T-cell (primary cell): ENCODE results near the gene CPN1. TPM values are rescaled to one million over a fixed set of nuclear protein-coding genes. Genes with fewer than 3 reads are reported as not detected.

Source experiments
- ATAC-seq, 4 experiments: fragments of 200-7000 bp in 3 of 4; fragments of 150-1000 bp in 1 of 4; cut with Tn5 transposase; replicated peaks in 1 of 4; 1 replicate in 3 of 4; 2 replicates in 1 of 4; pipeline ENCODE4 v1.10.0; 2021; ENCODE audit warnings: moderate library complexity in 3 of 4, mild to moderate bottlenecking in 2 of 4, moderate number of reproducible peaks in 1 of 4
- CTCF ChIA-PET, 2 donors: fragments of 300-600 bp; sonication (Branson Sonifier 250); formaldehyde crosslinking; loops; one replicate each; lab custom pipeline; 2022; ENCODE audit warnings: antibody characterized with exemption in 2 of 2; lab: Charles Lee
- POLR2A ChIA-PET, 2 donors: fragments of 300-600 bp; sonication (Branson Sonifier 250); formaldehyde crosslinking; loops; one replicate each; lab custom pipeline; 2022; ENCODE audit warnings: antibody characterized with exemption in 2 of 2; lab: Charles Lee
- DNase-seq, 35 experiments: peaks; one replicate each; pipeline versions ENCODE4 v3.0.0 to v3.0.0-alpha.2; 2013 to 2023
- H3K27ac ChIP-seq: one replicate; pipeline ENCODE4 v1.5.1; 2013; ENCODE audit warnings: low read length
- H3K27me3 ChIP-seq, 2 experiments: replicated peaks in 1 of 2; 1 replicate in 1 of 2; 2 replicates in 1 of 2; pipeline versions ENCODE4 v1.6.1 to v1.7.0; 2013; ENCODE audit warnings: low read length in 1 of 2, mixed read lengths in 1 of 2; ENCODE audit not compliant: control insufficient read depth in 2 of 2, insufficient read depth in 2 of 2; ENCODE audit errors: extremely low read depth in 1 of 2
- H3K36me3 ChIP-seq, 2 donors: 1 replicate in 1 of 2; 2 replicates in 1 of 2; pipeline versions ENCODE4 v1.6.1 to v1.7.0; 2013; ENCODE audit warnings: low read length in 1 of 2; ENCODE audit not compliant: control insufficient read depth in 2 of 2, insufficient read depth in 1 of 2; ENCODE audit errors: extremely low read depth in 1 of 2
- H3K4me1 ChIP-seq, 2 experiments: 1 replicate in 1 of 2; 2 replicates in 1 of 2; pipeline versions ENCODE4 v1.6.1 to v1.7.0; 2013; ENCODE audit warnings: low read length in 2 of 2, mixed read lengths in 1 of 2; ENCODE audit not compliant: insufficient read depth in 2 of 2, control insufficient read depth in 1 of 2; ENCODE audit errors: extremely low read depth in 1 of 2
- H3K4me3 ChIP-seq, 2 donors: 1 replicate in 1 of 2; 2 replicates in 1 of 2; pipeline versions ENCODE4 v1.5.1 to v1.7.0; 2013; ENCODE audit warnings: mild to moderate bottlenecking in 2 of 2, low read length in 1 of 2, moderate library complexity in 1 of 2; ENCODE audit not compliant: control insufficient read depth in 1 of 2; ENCODE audit errors: extremely low read depth in 1 of 2
- H3K9me3 ChIP-seq: 2 replicates; pipeline ENCODE4 v1.7.0; 2013
- H3K27ac Mint-ChIP-seq, 2 donors: one replicate each; pipeline ENCODE4 v1.8.0; 2020 to 2021; ENCODE audit warnings: mild to moderate bottlenecking in 2 of 2, mixed read lengths in 2 of 2
- H3K27me3 Mint-ChIP-seq, 2 donors: one replicate each; pipeline ENCODE4 v1.8.0; 2021 to 2022; ENCODE audit warnings: mixed read lengths in 2 of 2
- H3K36me3 Mint-ChIP-seq: one replicate; pipeline ENCODE4 v1.8.0; 2021; ENCODE audit warnings: mixed read lengths
- H3K4me1 Mint-ChIP-seq, 3 donors: one replicate each; pipeline ENCODE4 v1.8.0; 2020 to 2022; ENCODE audit warnings: mixed read lengths in 3 of 3, mild to moderate bottlenecking in 1 of 3
- H3K4me3 Mint-ChIP-seq, 3 donors: one replicate each; pipeline ENCODE4 v1.8.0; 2020 to 2022; ENCODE audit warnings: mild to moderate bottlenecking in 3 of 3, mixed read lengths in 3 of 3, moderate library complexity in 3 of 3
- H3K9me3 Mint-ChIP-seq, 3 donors: one replicate each; pipeline ENCODE4 v1.8.0; 2020 to 2022; ENCODE audit warnings: mixed read lengths in 3 of 3
- WGBS: methylation state at CpG from one replicate; pipeline ENCODE4 v1.1.5; 2013; ENCODE audit warnings: missing lambda C conversion rate; ENCODE audit not compliant: insufficient coverage; 5-methylcytosine and 5-hydroxymethylcytosine counted together
- total RNA-seq, 35 experiments: library from RNA in 6 of 35; stranded (reverse) in 6 of 35; fragments of 120-200 nt in 1 of 35; gene quantifications; one replicate each; pipeline versions ENCODE4 v1.2.1 to v1.2.4 and lab custom pipeline; 2013 to 2026

The CPN1 gene
- total RNA-seq, 5 donors from 2014 or later (not counting 1 experiment from before 2014, with no cell fraction given) = not detected

- DNase-seq = no peak
- Histone ChIP-seq H3K36me3 (no peaks in the 10 kb centered on the region), H3K9me3 (no peaks in the 10 kb centered on the region), H3K27me3 (peaks cover 0 to 4% of the 10 kb centered on the region in 2 experiments), H3K4me3 (no peak overlapping the region), H3K27ac (no peak overlapping the region), H3K4me1 (no peaks in the 10 kb centered on the region)
- Mint-ChIP-seq H3K36me3 (no peaks in the 10 kb centered on the region), H3K4me1 (no peaks in the 10 kb centered on the region), H3K27me3 (peaks cover 2 to 9% of the 10 kb centered on the region in 2 donors), H3K27ac (no peak overlapping the region), H3K9me3 (no peaks in the 10 kb centered on the region), H3K4me3 (no peak overlapping the region)
- ChIA-PET POLR2A (no interaction called here), CTCF (no interaction called here)
- ATAC-seq = no peak
These were observed 9.2 kb downstream of the CPN1 start for GRCh38 chr10:100072514-100072913.

- Histone ChIP-seq H3K9me3 (no peaks in the 10 kb centered on the region), H3K27me3 (peaks cover 0 to 6% of the 10 kb centered on the region in 2 experiments), H3K36me3 (no peaks in the 10 kb centered on the region), H3K4me1 (no peaks in the 10 kb centered on the region), H3K4me3 (no peak overlapping the region), H3K27ac (no peak overlapping the region)
- ATAC-seq (no peak), DNase-seq (no peak)
- H3K27ac Mint-ChIP-seq = no peak overlapping the region
- H3K4me1 Mint-ChIP-seq = no peaks in the 10 kb centered on the region
- POLR2A ChIA-PET = no interaction called here
- H3K27me3 Mint-ChIP-seq = peaks cover 8 to 10% of the 10 kb centered on the region in 2 donors
- CTCF ChIA-PET = no interaction called here
- 100% methylated on average over 1 of the region's 2 CpGs for WGBS
- no peaks in the 10 kb centered on the region for H3K36me3 Mint-ChIP-seq
- H3K4me3 Mint-ChIP-seq = no peak overlapping the region
- H3K9me3 Mint-ChIP-seq = no peaks in the 10 kb centered on the region
These were observed 10.1 kb downstream of the CPN1 start for GRCh38 chr10:100071529-100071928.

- Histone ChIP-seq H3K36me3 (no peaks in the 10 kb centered on the region), H3K27ac (no peak overlapping the region), H3K9me3 (no peaks in the 10 kb centered on the region), H3K4me3 (no peak overlapping the region), H3K27me3 (peaks cover 2 to 8% of the 10 kb centered on the region in 2 experiments), H3K4me1 (no peaks in the 10 kb centered on the region)
- H3K36me3 Mint-ChIP-seq = no peaks in the 10 kb centered on the region
- H3K4me1 Mint-ChIP-seq = no peaks in the 10 kb centered on the region
- POLR2A ChIA-PET = no interaction called here
- peaks cover 8 to 28% of the 10 kb centered on the region in 2 donors for H3K27me3 Mint-ChIP-seq
- no peak for DNase-seq
- no peak overlapping the region for H3K4me3 Mint-ChIP-seq
- CTCF ChIA-PET = no interaction called here
- H3K9me3 Mint-ChIP-seq = no peaks in the 10 kb centered on the region
- WGBS = no CpG with 5 or more reads among the region's 1 CpG
- H3K27ac Mint-ChIP-seq = no peak overlapping the region
- no peak for ATAC-seq
These were observed 14.2 kb downstream of the CPN1 start for GRCh38 chr10:100067466-100067865.

GRCh38 chr10:100065084-100065660 is 16.5 kb downstream of the CPN1 start:
- WGBS = 65% methylated on average over 21 of the region's 23 CpGs
- Mint-ChIP-seq H3K36me3 (no peaks in the 10 kb centered on the region), H3K9me3 (no peaks in the 10 kb centered on the region), H3K4me3 (no peak overlapping the region), H3K4me1 (no peaks in the 10 kb centered on the region), H3K27me3 (peaks cover 8 to 28% of the 10 kb centered on the region in 2 donors), H3K27ac (peak overlapping the region in 1 of 2 donors; percentile 9)
- ChIA-PET CTCF (no interaction called here), POLR2A (no interaction called here)
- Histone ChIP-seq H3K27ac (no peak overlapping the region), H3K4me1 (no peaks in the 10 kb centered on the region), H3K4me3 (no peak overlapping the region), H3K27me3 (peaks cover 2 to 8% of the 10 kb centered on the region in 2 experiments), H3K36me3 (no peaks in the 10 kb centered on the region), H3K9me3 (no peaks in the 10 kb centered on the region)
- DNase-seq (no peak), ATAC-seq (no peak)

- H3K4me3 Mint-ChIP-seq = no peak overlapping the region
- H3K36me3 ChIP-seq = no peaks in the 10 kb centered on the region
- H3K27ac Mint-ChIP-seq = no peak overlapping the region
- WGBS = no CpG with 5 or more reads among the region's 1 CpG
- H3K9me3 ChIP-seq = no peaks in the 10 kb centered on the region
- CTCF ChIA-PET = interaction anchor here in 1 of 2 donors (0.6 kb wide), 1 partner anchor 12 kb away, joined by 7 read pairs; no protein-coding TSS in a partner anchor
- H3K27ac ChIP-seq = no peak overlapping the region
- no peaks in the 10 kb centered on the region for H3K4me1 ChIP-seq
- no peak for DNase-seq
- H3K9me3 Mint-ChIP-seq = no peaks in the 10 kb centered on the region
- peaks cover 2 to 5% of the 10 kb centered on the region in 2 experiments for H3K27me3 ChIP-seq
- no peaks in the 10 kb centered on the region for H3K4me1 Mint-ChIP-seq
- no peaks in the 10 kb centered on the region for H3K36me3 Mint-ChIP-seq
- ATAC-seq = no peak
- POLR2A ChIA-PET = no interaction called here
- H3K4me3 ChIP-seq = no peak overlapping the region
- H3K27me3 Mint-ChIP-seq = peaks cover 18 to 20% of the 10 kb centered on the region in 2 donors
These were observed 20.3 kb downstream of the CPN1 start for GRCh38 chr10:100061401-100061800.

GRCh38 chr10:100057948-100058347 is 23.7 kb downstream of the CPN1 start:
- Histone ChIP-seq H3K4me3 (no peak overlapping the region), H3K27me3 (peaks cover 0 to 2% of the 10 kb centered on the region in 2 experiments), H3K4me1 (no peaks in the 10 kb centered on the region), H3K9me3 (no peaks in the 10 kb centered on the region), H3K36me3 (no peaks in the 10 kb centered on the region), H3K27ac (no peak overlapping the region)
- DNase-seq (no peak), ATAC-seq (no peak)
- POLR2A ChIA-PET = no interaction called here
- CTCF ChIA-PET = no interaction called here
- WGBS = 60% methylated on average over 1 of the region's 1 CpG
- H3K9me3 Mint-ChIP-seq = peaks cover 0 to 4% (median 0%) of the 10 kb centered on the region in 3 donors
- peaks cover 0 to 24% of the 10 kb centered on the region in 2 donors for H3K27me3 Mint-ChIP-seq
- no peaks in the 10 kb centered on the region for H3K36me3 Mint-ChIP-seq
- H3K4me1 Mint-ChIP-seq = no peaks in the 10 kb centered on the region
- H3K27ac Mint-ChIP-seq = no peak overlapping the region
- H3K4me3 Mint-ChIP-seq = no peak overlapping the region
